Bronchial epithelial cell (primary cell): ENCODE results near the gene CLASP1. TPM values are rescaled to one million over a fixed set of nuclear protein-coding genes. Genes with fewer than 3 reads are reported as not detected.
"Not testable (repeated sequence)": the region's sequence is repeated elsewhere in the genome, so short reads cannot be mapped to it uniquely, and the experiment has no call there.

ENCODE experiments used
- DNase-seq: peaks from one replicate; pipeline ENCODE4 v3.0.0-alpha.2; 2010; ENCODE audit warnings: low read depth
- FAIRE-seq: peaks from 2 replicates; lab custom pipeline; 2011; peaks lifted over from hg19 to GRCh38; lab: Jason Lieb, UNC
- H3K27me3 ChIP-seq: 2 replicates; pipeline ENCODE4 v1.5.1; 2011; ENCODE audit warnings: low read length; ENCODE audit not compliant: control insufficient read depth, insufficient read depth
- H3K36me3 ChIP-seq: 2 replicates; pipeline ENCODE4 v1.5.1; 2011; ENCODE audit warnings: low read length; ENCODE audit not compliant: control insufficient read depth, insufficient read depth
- H3K4me3 ChIP-seq: 2 replicates; pipeline ENCODE4 v1.5.1; 2011; ENCODE audit warnings: mild to moderate bottlenecking, low read depth, low read length, control low read depth
- CTCF ChIP-seq: IDR thresholded peaks from 2 replicates; pipeline ENCODE4 v1.5.1; 2011; ENCODE audit warnings: mild to moderate bottlenecking, moderate library complexity, low read length, control low read depth, inconsistent platforms; ENCODE audit not compliant: insufficient read depth, severe bottlenecking
- total RNA-seq: library from RNA; depleted of rRNA; stranded (reverse); fragments of >200 nt; gene quantifications from 2 replicates; pipeline ENCODE4 v1.2.1, GENCODE V29; 2014

CLASP1 gene
- total RNA-seq, 1 donor from 2014 or later = 56.9 TPM

GRCh38 chr2:121558329-121558728 lies 90.9 kb downstream of the CLASP1 start:
- DNase-seq (no peak), FAIRE-seq (no peak)
- no peak for TF ChIP-seq CTCF
- Histone ChIP-seq H3K27me3 (no peaks in the 10 kb centered on the region), H3K36me3 (no peaks in the 10 kb centered on the region), H3K4me3 (no peak overlapping the region)

GRCh38 chr2:121555008-121555407 lies 94.3 kb downstream of the CLASP1 start:
- TF ChIP-seq CTCF = no peak
- no peak for FAIRE-seq
- H3K4me3 ChIP-seq = no peak overlapping the region

GRCh38 chr2:121552477-121553180 lies 96.6 kb downstream of the CLASP1 start:
- not testable (repeated sequence) for H3K4me3 ChIP-seq, H3K36me3 ChIP-seq, H3K27me3 ChIP-seq, FAIRE-seq, DNase-seq

More at GRCh38 chr2:121555008-121555407, 94.3 kb downstream of the CLASP1 start:
- DNase-seq = no peak
- Histone ChIP-seq H3K36me3 (no peaks in the 10 kb centered on the region), H3K27me3 (no peaks in the 10 kb centered on the region)

- no peak for FAIRE-seq
- TF ChIP-seq CTCF = no peak
Measured at GRCh38 chr2:121550669-121551068, 98.6 kb downstream of the CLASP1 start.

GRCh38 chr2:121547646-121548045 lies 101.6 kb downstream of the CLASP1 start:
- Histone ChIP-seq H3K27me3 (no peaks in the 10 kb centered on the region), H3K4me3 (no peak overlapping the region), H3K36me3 (no peaks in the 10 kb centered on the region)
- DNase-seq (no peak), FAIRE-seq (peak; percentile 76)
- no peak for TF ChIP-seq CTCF

More at GRCh38 chr2:121550669-121551068, 98.6 kb downstream of the CLASP1 start:
- H3K27me3 ChIP-seq = no peaks in the 10 kb centered on the region
- no peak overlapping the region for H3K4me3 ChIP-seq
- no peak for DNase-seq
- no peaks in the 10 kb centered on the region for H3K36me3 ChIP-seq

- H3K27me3 ChIP-seq = no peaks in the 10 kb centered on the region
- H3K36me3 ChIP-seq = no peaks in the 10 kb centered on the region
- TF ChIP-seq CTCF = no peak
- FAIRE-seq (no peak), DNase-seq (no peak)
- no peak overlapping the region for H3K4me3 ChIP-seq
Measured at GRCh38 chr2:121545913-121546312, 103.3 kb downstream of the CLASP1 start.
